Spleen (tissue), 11 donors: ENCODE measurements around the gene SSBP1. TPM values are rescaled to one million over a fixed set of nuclear protein-coding genes. Genes with fewer than 3 reads are reported as not detected.
A peak's percentile ranks its signal among the peaks of the same experiment; 100 is the strongest.

Source experiments
- DNase-seq: peaks from one replicate; pipeline ENCODE4 v3.0.0-alpha.2; 2020
- H3K27ac ChIP-seq, 8 donors: fragments of 200-600 bp; sonication (generic) in 7 of 8; 1 replicate in 4 of 8; 2 replicates in 4 of 8; pipeline versions ENCODE4 v1.5.0 to v1.8.0; 2016 to 2021; ENCODE audit warnings: inconsistent platforms in 4 of 8, mild to moderate bottlenecking in 4 of 8, moderate library complexity in 1 of 8
- H3K27me3 ChIP-seq, 7 donors: fragments of 200-600 bp; sonication (generic) in 6 of 7; replicated peaks in 1 of 7; 1 replicate in 4 of 7; 2 replicates in 3 of 7; pipeline versions ENCODE4 v1.5.0 to v1.8.0; 2016 to 2021; ENCODE audit warnings: inconsistent platforms in 3 of 7, mild to moderate bottlenecking in 1 of 7
- H3K36me3 ChIP-seq, 6 donors: fragments of 200-600 bp; sonication (generic) in 5 of 6; 1 replicate in 4 of 6; 2 replicates in 2 of 6; pipeline versions ENCODE4 v1.5.0 to v1.8.0; 2016 to 2021; ENCODE audit warnings: inconsistent platforms in 2 of 6
- H3K4me1 ChIP-seq, 6 donors: fragments of 200-600 bp; sonication (generic) in 5 of 6; 1 replicate in 3 of 6; 2 replicates in 3 of 6; pipeline versions ENCODE4 v1.5.0 to v1.8.0; 2016 to 2021; ENCODE audit warnings: inconsistent platforms in 3 of 6
- H3K4me3 ChIP-seq, 8 donors: fragments of 200-600 bp; sonication (generic) in 7 of 8; 1 replicate in 4 of 8; 2 replicates in 4 of 8; pipeline versions ENCODE4 v1.5.0 to v1.8.0; 2016 to 2021; ENCODE audit warnings: inconsistent platforms in 4 of 8, mild to moderate bottlenecking in 4 of 8, moderate library complexity in 2 of 8
- H3K9me3 ChIP-seq, 8 donors: fragments of 200-600 bp; sonication (generic) in 7 of 8; 1 replicate in 4 of 8; 2 replicates in 4 of 8; pipeline versions ENCODE4 v1.5.0 to v1.8.0; 2016 to 2021; ENCODE audit warnings: inconsistent platforms in 4 of 8
- POLR2A ChIP-seq, 3 donors: fragments of 450-650 bp; IDR thresholded peaks; one replicate each; pipeline ENCODE4 v1.5.1; 2017; ENCODE audit warnings: antibody characterized with exemption in 3 of 3, mild to moderate bottlenecking in 1 of 3
- POLR2AphosphoS5 ChIP-seq, 3 donors: sonication (generic); formaldehyde crosslinking; IDR thresholded peaks; one replicate each; pipeline ENCODE4 v1.5.1; 2017; ENCODE audit warnings: antibody characterized with exemption in 3 of 3
- WGBS, 5 donors: extraction: QIAGEN DNeasy Blood & Tissue Kit in 3 of 5; methylation state at CpG; one replicate each; pipeline versions ENCODE4 v1.1.5 to v1.1.7; 2013 to 2018; 5-methylcytosine and 5-hydroxymethylcytosine counted together
- intact Hi-C: fragments of 100-400 bp; cut with DNase I; formaldehyde crosslinking; loops from one replicate; pipeline ENCODE4 v1.15.0; 2023; ENCODE audit warnings: low total_unique reads
- polyA plus RNA-seq, 3 donors: library from polyadenylated mRNA; stranded (reverse); fragments of 200-250 nt; gene quantifications; one replicate each; pipeline ENCODE4 v1.2.1, GENCODE V29; 2013
- total RNA-seq, 7 donors: library from RNA; depleted of rRNA in 3 of 7; stranded (reverse); fragments of >200 nt in 3 of 7; fragmentation: NEBNext Ultra II Directional in 4 of 7; extraction: Animal tissue kit (Norgen Biotek cat#: 25700) in 4 of 7; gene quantifications; one replicate each; pipeline versions ENCODE4 v1.1.0 to v1.2.1, GENCODE V29; 2016 to 2021
- TF ChIP-seq, protein P1 (sequence below), 11 experiments: fragments of 200-600 bp in 7 of 11; fragments of 450-650 bp in 4 of 11; sonication (generic) in 4 of 11; IDR thresholded peaks in 8 of 11; conservative IDR thresholded peaks in 3 of 11; 1 replicate in 7 of 11; 2 replicates in 4 of 11; pipeline versions ENCODE4 v1.4.0 to v1.8.0; 2016 to 2021; ENCODE audit warnings: antibody characterized with exemption in 11 of 11, inconsistent platforms in 4 of 11, mild to moderate bottlenecking in 1 of 11
- donor health status: healthy with polysubstance abuse.
- donor health status: DM: no; HTN: no; CAD: no; lungs with moderate emphysema.
- donor health status: DM: no; HTN: no; CAD: no.
- donor health status: Bipolar disorder and iron deficiency.
- donor health status: healthy.
- donor health status: DM: no; HTN: no; CAD: no.
- donor health status: DM: yes; HTN: yes; CAD: no.

SSBP1 gene
- total and polyA plus RNA-seq, 10 donors, result 69.3 to 185 (median 104) TPM

- peaks cover 5 to 59% (median 29%) of the 10 kb centered on the region in 6 donors for H3K4me1 ChIP-seq
- WGBS, 5 donors, result 90 to 95% (median 94%) methylated on average over 3 of the region's 3 CpGs
- peaks cover 0 to 10% (median 0%) of the 10 kb centered on the region in 6 donors for H3K36me3 ChIP-seq
- no peak overlapping the region for H3K27ac ChIP-seq
- no peaks in the 10 kb centered on the region for H3K9me3 ChIP-seq
- intact Hi-C loops, result no loop called here
- no peak for TF ChIP-seq POLR2A (IDR thresholded peaks at IDR 0.05)
- TF ChIP-seq POLR2AphosphoS5 (IDR thresholded peaks at IDR 0.05), result no peak
- TF ChIP-seq, protein P1, sequence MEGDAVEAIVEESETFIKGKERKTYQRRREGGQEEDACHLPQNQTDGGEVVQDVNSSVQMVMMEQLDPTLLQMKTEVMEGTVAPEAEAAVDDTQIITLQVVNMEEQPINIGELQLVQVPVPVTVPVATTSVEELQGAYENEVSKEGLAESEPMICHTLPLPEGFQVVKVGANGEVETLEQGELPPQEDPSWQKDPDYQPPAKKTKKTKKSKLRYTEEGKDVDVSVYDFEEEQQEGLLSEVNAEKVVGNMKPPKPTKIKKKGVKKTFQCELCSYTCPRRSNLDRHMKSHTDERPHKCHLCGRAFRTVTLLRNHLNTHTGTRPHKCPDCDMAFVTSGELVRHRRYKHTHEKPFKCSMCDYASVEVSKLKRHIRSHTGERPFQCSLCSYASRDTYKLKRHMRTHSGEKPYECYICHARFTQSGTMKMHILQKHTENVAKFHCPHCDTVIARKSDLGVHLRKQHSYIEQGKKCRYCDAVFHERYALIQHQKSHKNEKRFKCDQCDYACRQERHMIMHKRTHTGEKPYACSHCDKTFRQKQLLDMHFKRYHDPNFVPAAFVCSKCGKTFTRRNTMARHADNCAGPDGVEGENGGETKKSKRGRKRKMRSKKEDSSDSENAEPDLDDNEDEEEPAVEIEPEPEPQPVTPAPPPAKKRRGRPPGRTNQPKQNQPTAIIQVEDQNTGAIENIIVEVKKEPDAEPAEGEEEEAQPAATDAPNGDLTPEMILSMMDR (IDR thresholded peaks at IDR 0.05 in 8 of 11, conservative IDR thresholded peaks at IDR 0.05 in 3 of 11), result no peak
- no peak for DNase-seq
- no peaks in the 10 kb centered on the region for H3K27me3 ChIP-seq
- no peak overlapping the region for H3K4me3 ChIP-seq
Measured at GRCh38 chr7:141693082-141693481, 45.1 kb upstream of the SSBP1 start.

DNA sequence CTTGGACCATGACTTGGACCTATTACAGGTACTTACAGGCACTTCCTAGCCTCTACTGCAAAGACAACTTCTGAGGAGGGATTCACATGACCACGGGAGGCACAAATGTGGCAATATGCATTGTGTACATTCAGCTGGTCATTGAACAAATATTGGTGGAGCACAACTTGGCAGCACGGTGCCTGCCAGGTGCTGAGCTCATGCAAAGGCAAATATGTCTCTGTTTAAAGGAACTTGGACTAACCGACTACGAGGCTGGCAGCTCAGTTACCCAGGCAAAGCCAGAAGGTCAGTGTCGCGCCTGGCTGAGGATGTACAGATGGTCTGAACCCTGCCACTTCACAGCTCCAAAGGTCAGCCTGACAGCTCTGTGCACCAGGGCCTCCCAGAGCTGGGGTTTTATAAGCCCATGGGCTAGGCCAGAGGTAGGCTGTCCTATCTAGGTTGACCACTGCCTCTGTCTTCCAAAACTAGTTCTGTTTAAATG, 42.3 kb upstream of the SSBP1 start:
- WGBS, 5 donors, result 71 to 80% (median 80%) methylated on average over 4 to 6 of the region's 6 CpGs
- H3K27ac ChIP-seq, result peak overlapping the region in 3 of 8 donors; percentile 12 to 44 (median 20)
- peaks cover 0 to 3% (median 0%) of the 10 kb centered on the region in 6 donors for H3K36me3 ChIP-seq

GRCh38 chr7:141696348-141696747, 41.8 kb upstream of the SSBP1 start:
- no peak overlapping the region for H3K4me3 ChIP-seq
- intact Hi-C loops, result no loop called here
- peaks cover 0 to 3% (median 0%) of the 10 kb centered on the region in 6 donors for H3K36me3 ChIP-seq
- no peak for TF ChIP-seq POLR2AphosphoS5 (IDR thresholded peaks at IDR 0.05)
- no peak for TF ChIP-seq POLR2A (IDR thresholded peaks at IDR 0.05)
- WGBS, 5 donors, result 14 to 41% (median 20%) methylated on average over 2 of the region's 2 CpGs
- no peak for DNase-seq
- peaks cover 24 to 85% (median 56%) of the 10 kb centered on the region in 6 donors for H3K4me1 ChIP-seq
- H3K27ac ChIP-seq, result peak overlapping the region in 2 of 8 donors; percentile 20 to 44
- H3K9me3 ChIP-seq, result no peaks in the 10 kb centered on the region
- H3K27me3 ChIP-seq, result no peaks in the 10 kb centered on the region

More for the DNA sequence above, 42.3 kb upstream of the SSBP1 start:
- no peaks in the 10 kb centered on the region for H3K9me3 ChIP-seq
- DNase-seq, result no peak
- TF ChIP-seq POLR2AphosphoS5 (IDR thresholded peaks at IDR 0.05), result no peak
- TF ChIP-seq POLR2A (IDR thresholded peaks at IDR 0.05), result no peak
- TF ChIP-seq, protein P1 (IDR thresholded peaks at IDR 0.05 in 8 of 11, conservative IDR thresholded peaks at IDR 0.05 in 3 of 11), result no peak
- peaks cover 24 to 82% (median 54%) of the 10 kb centered on the region in 6 donors for H3K4me1 ChIP-seq
- no peak overlapping the region for H3K4me3 ChIP-seq
- intact Hi-C loops, result no loop called here
- no peaks in the 10 kb centered on the region for H3K27me3 ChIP-seq

DNA sequence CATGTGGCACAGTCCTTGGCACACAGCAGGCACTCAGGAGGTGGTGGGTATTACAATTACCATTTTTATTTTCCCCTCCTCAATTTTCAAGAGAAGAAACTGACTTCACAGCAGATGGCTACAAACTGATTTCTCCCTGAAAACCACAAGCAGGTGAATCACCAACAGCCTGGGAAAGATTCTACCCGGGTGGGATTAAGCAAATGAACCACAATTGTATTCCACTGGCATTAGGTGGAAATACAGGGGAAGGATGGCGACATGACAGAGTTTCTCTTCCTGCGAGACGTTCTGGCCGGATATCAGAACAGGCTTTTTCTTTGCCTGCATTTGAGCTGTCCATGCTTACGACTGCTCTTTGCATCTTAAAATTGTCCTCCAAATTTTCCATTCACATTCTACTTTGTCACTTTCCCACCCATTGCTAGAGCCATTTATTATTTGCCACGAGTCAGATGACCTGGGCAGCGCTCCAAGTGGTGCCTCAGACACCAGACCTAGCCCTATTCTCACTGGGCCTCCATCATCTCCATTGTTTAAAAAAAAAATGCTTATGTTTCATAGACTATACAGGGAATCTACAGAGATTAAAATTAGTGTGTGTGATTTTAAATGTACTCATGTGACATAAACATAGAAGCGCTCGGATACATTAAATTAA, 40.8 kb upstream of the SSBP1 start:
- no peak for DNase-seq
- Histone ChIP-seq H3K4me3 (no peak overlapping the region), H3K9me3 (no peaks in the 10 kb centered on the region), H3K27ac (peak overlapping the region in 1 of 8 donors; percentile 44), H3K4me1 (peaks cover 24 to 87% (median 58%) of the 10 kb centered on the region in 6 donors), H3K36me3 (peaks cover 0 to 3% (median 0%) of the 10 kb centered on the region in 6 donors), H3K27me3 (no peaks in the 10 kb centered on the region)
- whole genome bisulfite sequencing, 5 donors, result 67 to 81% (median 76%) methylated on average over 10 of the region's 10 CpGs
- intact Hi-C loops, result no loop called here
- TF ChIP-seq, protein P1 (IDR thresholded peaks at IDR 0.05 in 8 of 11, conservative IDR thresholded peaks at IDR 0.05 in 3 of 11), result no peak
- TF ChIP-seq POLR2AphosphoS5 (IDR thresholded peaks at IDR 0.05) (no peak), POLR2A (IDR thresholded peaks at IDR 0.05) (no peak)
